NOMO-1 treated with dmso at 0.1 percent for 144 hours (cell line): ENCODE measurements around the gene MAZ.

Source experiments
- DNase-seq: peaks from one replicate; lab custom pipeline; 2025; ENCODE audit not compliant: unreplicated experiment; lab: John Stamatoyannopoulos, UW

The MAZ gene

DNA sequence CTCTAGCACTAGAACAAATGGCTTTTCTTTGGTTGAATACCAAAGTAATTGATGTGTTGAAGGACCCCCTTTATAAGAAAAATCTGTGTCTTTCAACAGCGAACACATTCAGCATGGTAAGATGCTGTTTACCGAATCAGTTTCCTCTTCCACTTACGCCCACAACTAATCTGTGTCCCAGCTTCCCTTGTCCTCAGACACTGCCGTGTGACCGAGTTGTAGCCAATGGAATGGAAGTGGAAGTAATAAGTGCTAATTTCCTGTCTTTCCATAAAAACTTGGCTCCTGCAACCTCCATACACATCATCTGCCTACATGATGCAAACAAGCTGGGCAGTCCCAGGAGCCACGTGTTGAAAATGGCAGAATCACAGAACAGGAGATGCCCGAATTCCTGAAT lies 46.3 kb downstream of the MAZ start:
- no peak for DNase-seq

DNA sequence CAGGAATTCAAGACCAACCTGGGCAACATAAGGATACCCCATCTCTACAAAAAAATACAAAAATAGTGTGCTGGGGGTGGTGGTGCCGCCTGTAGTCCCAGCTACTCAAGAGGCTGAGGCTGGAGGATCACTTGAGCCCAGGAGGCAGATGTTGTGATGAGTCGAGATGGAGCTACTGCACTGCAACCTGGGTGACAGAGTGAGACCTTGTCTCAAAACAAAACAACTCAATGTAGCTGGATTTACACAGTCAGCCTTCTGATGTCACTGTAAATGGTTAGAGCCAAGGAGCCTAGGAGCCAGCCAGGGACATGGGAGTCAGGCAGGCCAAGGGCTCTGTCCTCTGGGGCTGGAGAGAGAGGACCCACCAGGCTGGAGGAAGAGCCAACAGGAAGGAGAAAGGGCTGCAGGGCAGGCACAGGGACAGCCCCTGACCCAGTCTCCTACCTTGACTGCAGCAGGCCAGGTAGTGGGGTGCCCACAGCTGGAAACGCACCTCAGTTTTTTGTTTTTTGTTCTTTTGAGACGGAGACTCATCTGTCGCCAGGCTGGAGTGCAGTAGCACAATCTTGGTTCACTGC lies 48.3 kb downstream of the MAZ start:
- no peak for DNase-seq

DNA sequence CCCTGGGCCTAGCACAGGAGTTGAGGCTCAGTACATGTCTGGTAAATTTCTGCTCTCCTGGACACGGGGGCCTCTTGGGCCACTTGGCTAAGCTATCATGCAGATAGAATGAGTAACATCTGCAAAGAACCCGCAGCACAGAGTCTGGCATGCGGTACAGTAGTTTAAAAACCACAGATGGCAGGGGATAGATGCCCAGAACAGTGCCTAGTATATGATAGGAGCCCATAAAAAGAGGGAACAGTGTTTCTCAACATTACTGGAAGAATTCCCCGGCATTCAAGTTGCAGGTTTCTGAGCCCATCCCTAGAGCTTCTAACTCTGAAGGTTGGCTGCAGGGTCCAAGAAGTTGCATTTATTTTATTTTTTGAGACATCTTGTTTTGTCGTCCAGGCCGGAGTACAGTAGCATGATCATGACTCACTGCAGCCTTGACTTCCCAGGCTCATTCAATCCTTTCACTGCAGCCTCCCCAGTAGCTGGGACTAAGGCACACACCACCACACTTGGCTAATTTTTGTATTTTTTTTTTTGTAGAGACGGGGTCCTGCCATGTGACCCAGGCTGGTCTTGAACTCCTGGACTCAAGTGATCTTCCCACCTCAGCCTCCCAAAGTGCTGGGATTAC lies 50.9 kb downstream of the MAZ start:
- DNase-seq: no peak

DNA sequence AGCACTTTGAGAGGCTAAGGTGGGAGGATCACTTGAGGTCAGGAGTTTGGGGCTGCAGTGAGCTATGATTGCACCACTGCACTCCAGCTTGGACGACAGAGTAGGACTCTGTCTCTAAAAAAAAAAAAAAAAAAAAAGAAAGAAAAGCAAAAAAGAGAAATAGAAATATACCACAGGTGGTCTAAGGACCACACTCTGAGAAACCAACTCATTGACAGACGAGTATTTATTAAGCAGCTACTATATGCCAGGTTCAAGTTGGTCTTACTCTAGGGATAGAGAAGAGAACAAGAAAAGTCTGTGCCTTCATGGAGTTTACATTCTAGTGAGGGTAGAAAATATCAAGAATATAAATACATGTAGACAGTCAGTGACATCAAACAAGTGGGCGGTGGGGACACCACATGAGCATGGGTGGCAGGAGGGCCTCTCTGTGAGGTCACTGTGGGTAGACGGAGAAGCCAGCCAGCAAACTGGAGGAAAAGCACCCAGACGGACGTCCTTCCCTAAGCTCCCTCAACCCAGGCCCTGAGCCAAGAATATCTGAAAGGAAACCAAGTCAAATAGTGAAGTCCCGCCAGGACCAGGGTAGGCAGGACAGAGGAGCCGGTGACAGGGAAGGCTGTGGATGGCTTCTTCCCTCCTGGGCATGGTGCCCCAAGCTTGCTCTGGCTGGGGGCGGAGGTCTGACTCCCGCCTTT lies 52.0 kb downstream of the MAZ start:
- no peak for DNase-seq

DNA sequence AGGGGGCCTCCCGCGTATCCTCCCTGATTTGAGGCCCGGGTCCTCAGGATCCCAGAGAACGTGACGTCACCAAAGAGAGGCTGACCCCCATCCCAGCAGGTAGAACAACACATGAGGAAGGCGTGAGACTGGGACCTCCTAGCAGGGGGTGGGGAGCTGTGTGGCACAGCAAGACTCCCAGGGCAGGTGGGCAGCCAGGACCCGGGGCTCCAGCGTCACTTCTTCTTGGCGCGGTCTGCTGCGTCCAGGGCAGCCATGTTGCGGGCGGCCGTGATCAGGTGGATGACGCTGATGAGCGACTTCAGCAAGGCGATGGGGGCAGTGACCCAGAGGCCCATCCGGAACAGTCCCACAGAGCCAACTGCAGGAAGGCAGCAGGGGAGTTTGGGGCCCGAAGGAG lies 52.6 kb downstream of the MAZ start:
- DNase-seq: no peak

DNA sequence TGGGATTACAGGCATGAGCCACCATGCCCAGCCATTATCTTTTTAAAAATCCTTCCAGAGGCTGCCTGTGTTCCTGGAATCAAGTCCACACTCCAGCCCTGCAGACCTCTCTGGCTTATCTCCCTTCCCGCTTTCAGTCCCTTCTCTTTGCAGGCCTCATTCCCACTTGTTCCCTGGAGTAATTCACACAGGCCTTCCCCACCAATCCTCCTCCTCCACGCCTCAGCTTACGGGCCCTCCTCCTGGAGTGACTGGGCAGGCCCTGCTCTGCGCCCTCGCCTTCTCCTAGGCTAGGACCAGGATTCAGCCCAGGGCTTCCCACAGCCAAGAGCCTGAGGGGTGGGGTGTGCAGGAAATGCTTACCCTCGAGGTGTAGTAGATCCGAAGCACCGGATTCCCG lies 53.9 kb downstream of the MAZ start:
- DNase-seq: no peak
